ENCODE measurements around the gene CADPS2. TPM values are rescaled to one million over a fixed set of nuclear protein-coding genes. Genes with fewer than 3 reads are reported as not detected.

Gene CADPS2
- total and polyA plus RNA-seq, 9 donors = 4.4 to 11.3 (median 7.4) TPM

DNA sequence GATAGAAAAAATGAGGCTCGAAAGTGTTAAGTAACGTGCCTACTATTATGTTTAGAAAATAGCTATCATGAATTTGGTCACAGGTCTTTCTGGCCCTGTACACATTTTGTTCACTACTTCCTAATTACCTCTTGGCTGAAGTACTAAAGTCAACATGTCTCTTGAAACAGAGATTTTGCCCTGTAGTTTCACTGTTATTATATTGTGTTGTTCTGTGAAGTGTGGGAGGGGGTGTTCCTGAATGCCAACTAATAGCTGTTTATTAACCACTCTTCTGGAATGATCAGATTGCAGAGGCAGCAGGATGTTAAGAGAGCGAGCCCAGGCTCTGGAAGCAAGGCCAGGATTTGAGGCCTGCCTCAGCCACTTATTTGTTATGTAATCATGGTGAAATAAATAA lies 259.5 kb downstream of the CADPS2 start:
- H3K36me3 ChIP-seq (ENCODE audit: control insufficient read depth, insufficient read depth, low read length) = no peaks in the 10 kb centered on the region
- H3K9me3 ChIP-seq (replicated peaks; ENCODE audit: control insufficient read depth, low read depth, low read length) = no peaks in the 10 kb centered on the region
- H3K27me3 ChIP-seq (ENCODE audit: control insufficient read depth, insufficient read depth, low read length) = no peaks in the 10 kb centered on the region
- no peak for DNase-seq
- H3K4me1 ChIP-seq (ENCODE audit: control insufficient read depth, insufficient read depth, low read length) = no peaks in the 10 kb centered on the region
- no peak overlapping the region for H3K4me3 ChIP-seq (ENCODE audit: low read length)
- H3K27ac ChIP-seq (ENCODE audit: low read length) = no peak overlapping the region
- no CpG with 5 or more reads among the region's 3 CpGs for WGBS (ENCODE audit: insufficient coverage)

DNA sequence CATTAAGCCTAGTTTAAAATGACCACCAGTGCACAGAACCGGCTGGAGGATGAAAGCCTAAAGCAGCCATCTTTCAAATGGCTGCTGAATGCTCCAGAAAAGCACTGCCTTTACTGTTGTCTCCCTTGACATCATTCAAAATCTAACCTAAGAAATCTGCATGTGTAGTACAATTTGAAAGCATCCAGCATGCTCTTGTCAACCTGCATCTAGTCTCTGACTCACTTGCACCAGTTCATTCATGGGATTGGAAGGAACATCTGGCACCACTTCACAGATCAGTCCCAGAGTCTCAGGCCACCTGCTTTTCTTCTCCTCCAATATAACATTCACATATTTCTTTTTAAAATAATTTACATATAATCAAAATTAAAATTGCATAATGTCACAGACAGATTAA lies 263.6 kb downstream of the CADPS2 start:
- Histone ChIP-seq H3K4me3 (ENCODE audit: low read length) (no peak overlapping the region), H3K9me3 (replicated peaks; ENCODE audit: control insufficient read depth, low read depth, low read length) (no peaks in the 10 kb centered on the region), H3K27ac (ENCODE audit: low read length) (no peak overlapping the region), H3K36me3 (ENCODE audit: control insufficient read depth, insufficient read depth, low read length) (no peaks in the 10 kb centered on the region), H3K27me3 (ENCODE audit: control insufficient read depth, insufficient read depth, low read length) (no peaks in the 10 kb centered on the region), H3K4me1 (ENCODE audit: control insufficient read depth, insufficient read depth, low read length) (no peaks in the 10 kb centered on the region)
- DNase-seq = no peak
- WGBS (ENCODE audit: insufficient coverage) = no CpG with 5 or more reads among the region's 1 CpG

DNA sequence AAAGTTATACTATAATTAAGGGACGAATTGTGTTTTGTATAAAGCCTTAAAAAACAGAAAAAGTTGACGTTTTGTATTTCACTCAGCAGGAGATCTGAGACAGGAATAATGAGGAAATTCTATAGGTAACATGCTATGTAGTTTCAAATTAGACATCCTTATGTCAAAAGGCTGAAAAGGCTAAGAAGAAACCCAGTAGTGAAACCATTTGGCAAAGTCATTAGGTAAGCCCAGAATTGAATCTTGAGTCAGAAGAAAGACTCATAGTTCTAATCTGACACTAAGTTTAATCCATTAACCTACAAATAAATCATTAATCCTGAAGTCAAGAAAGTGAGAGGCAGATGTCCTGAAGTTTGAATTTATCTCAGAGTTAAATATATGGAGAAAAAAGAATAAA lies 266.6 kb downstream of the CADPS2 start:
- H3K4me1 ChIP-seq (ENCODE audit: control insufficient read depth, insufficient read depth, low read length) = no peaks in the 10 kb centered on the region
- no peak overlapping the region for H3K27ac ChIP-seq (ENCODE audit: low read length)
- H3K4me3 ChIP-seq (ENCODE audit: low read length) = no peak overlapping the region
- no peaks in the 10 kb centered on the region for H3K9me3 ChIP-seq (replicated peaks; ENCODE audit: control insufficient read depth, low read depth, low read length)
- no peak for DNase-seq
- no CpG with 5 or more reads among the region's 2 CpGs for WGBS (ENCODE audit: insufficient coverage)
- H3K36me3 ChIP-seq (ENCODE audit: control insufficient read depth, insufficient read depth, low read length) = no peaks in the 10 kb centered on the region
- no peaks in the 10 kb centered on the region for H3K27me3 ChIP-seq (ENCODE audit: control insufficient read depth, insufficient read depth, low read length)

DNA sequence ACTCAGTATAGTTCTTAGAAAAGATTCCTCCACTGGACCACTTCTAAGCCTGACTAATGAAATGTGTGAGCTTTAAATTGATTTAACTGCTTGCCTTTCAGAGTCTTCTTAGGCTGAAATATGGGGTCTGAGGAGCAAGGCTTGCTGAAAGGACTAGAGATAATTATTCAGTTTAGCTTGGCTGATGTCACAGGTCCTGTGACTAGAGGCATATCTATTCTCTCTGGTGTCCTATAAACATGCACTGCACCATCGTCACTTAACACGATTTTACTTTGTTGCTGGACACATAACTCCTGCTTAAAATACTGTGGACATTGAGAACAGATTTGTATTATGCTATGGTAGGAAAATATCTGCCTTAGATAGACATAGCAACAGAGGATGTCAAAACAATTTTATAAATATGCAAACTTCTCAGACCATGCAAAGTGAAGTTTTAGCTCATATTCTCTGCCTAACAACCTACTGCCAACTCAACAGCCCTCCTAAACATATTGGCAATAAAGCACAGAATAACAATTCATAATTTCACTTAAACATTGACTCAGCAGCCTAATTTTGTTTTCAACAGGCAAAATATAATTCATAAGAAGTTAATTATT lies 267.6 kb downstream of the CADPS2 start:
- no peak overlapping the region for H3K27ac ChIP-seq (ENCODE audit: low read length)
- no peak for DNase-seq
- H3K4me3 ChIP-seq (ENCODE audit: low read length) = no peak overlapping the region
- WGBS (ENCODE audit: insufficient coverage) = no CpG with 5 or more reads among the region's 2 CpGs
- H3K4me1 ChIP-seq (ENCODE audit: control insufficient read depth, insufficient read depth, low read length) = no peaks in the 10 kb centered on the region
- no peaks in the 10 kb centered on the region for H3K9me3 ChIP-seq (replicated peaks; ENCODE audit: control insufficient read depth, low read depth, low read length)
- H3K36me3 ChIP-seq (ENCODE audit: control insufficient read depth, insufficient read depth, low read length) = no peaks in the 10 kb centered on the region
- H3K27me3 ChIP-seq (ENCODE audit: control insufficient read depth, insufficient read depth, low read length) = no peaks in the 10 kb centered on the region

DNA sequence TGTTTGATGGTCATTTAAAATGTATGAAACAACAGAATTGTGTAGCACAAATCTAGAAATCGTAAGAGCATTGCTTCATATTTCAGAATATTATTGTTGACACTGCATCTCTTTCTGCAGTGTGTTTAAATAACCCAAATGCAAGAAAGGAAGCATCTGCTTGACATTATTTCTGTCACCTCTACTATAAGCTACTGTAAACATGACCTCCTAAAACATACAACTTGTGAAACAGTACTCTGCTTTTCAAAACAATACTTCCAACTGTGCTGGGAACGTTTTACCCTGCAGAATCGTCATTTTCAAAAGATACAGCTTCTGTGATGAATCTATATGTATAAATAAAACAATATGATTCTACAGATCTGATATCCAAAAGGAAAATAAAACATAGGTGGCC lies 269.3 kb downstream of the CADPS2 start:
- Histone ChIP-seq H3K27ac (ENCODE audit: low read length) (no peak overlapping the region), H3K36me3 (ENCODE audit: control insufficient read depth, insufficient read depth, low read length) (no peaks in the 10 kb centered on the region), H3K4me3 (ENCODE audit: low read length) (no peak overlapping the region), H3K9me3 (replicated peaks; ENCODE audit: control insufficient read depth, low read depth, low read length) (no peaks in the 10 kb centered on the region), H3K4me1 (ENCODE audit: control insufficient read depth, insufficient read depth, low read length) (no peaks in the 10 kb centered on the region), H3K27me3 (ENCODE audit: control insufficient read depth, insufficient read depth, low read length) (no peaks in the 10 kb centered on the region)
- no peak for DNase-seq
- no CpG with 5 or more reads among the region's 3 CpGs for WGBS (ENCODE audit: insufficient coverage)

DNA sequence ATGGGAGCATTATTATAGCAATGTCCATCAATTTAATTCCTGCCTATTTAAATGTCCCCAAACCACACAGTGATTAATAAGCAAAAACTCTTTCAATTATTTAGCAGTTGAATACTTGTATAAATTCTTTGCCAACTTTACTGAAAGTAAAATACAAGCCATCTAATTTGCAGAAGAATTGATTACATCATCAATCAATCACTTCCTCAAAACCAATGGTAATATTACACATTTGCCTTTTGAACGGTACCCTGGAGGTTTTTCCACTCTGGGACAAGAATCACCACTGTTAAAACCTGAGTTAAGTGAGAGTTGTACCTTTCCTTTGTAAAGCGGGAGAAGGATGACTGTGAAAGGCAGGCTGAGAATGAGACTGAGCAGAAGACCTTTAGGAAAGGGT lies 280.3 kb downstream of the CADPS2 start:
- no peaks in the 10 kb centered on the region for H3K9me3 ChIP-seq (replicated peaks; ENCODE audit: control insufficient read depth, low read depth, low read length)
- no CpG with 5 or more reads among the region's 2 CpGs for WGBS (ENCODE audit: insufficient coverage)
- H3K27ac ChIP-seq (ENCODE audit: low read length) = no peak overlapping the region
- H3K27me3 ChIP-seq (ENCODE audit: control insufficient read depth, insufficient read depth, low read length) = no peaks in the 10 kb centered on the region
- H3K4me3 ChIP-seq (ENCODE audit: low read length) = no peak overlapping the region
- H3K4me1 ChIP-seq (ENCODE audit: control insufficient read depth, insufficient read depth, low read length) = no peaks in the 10 kb centered on the region
- no peak for DNase-seq
- no peaks in the 10 kb centered on the region for H3K36me3 ChIP-seq (ENCODE audit: control insufficient read depth, insufficient read depth, low read length)

DNA sequence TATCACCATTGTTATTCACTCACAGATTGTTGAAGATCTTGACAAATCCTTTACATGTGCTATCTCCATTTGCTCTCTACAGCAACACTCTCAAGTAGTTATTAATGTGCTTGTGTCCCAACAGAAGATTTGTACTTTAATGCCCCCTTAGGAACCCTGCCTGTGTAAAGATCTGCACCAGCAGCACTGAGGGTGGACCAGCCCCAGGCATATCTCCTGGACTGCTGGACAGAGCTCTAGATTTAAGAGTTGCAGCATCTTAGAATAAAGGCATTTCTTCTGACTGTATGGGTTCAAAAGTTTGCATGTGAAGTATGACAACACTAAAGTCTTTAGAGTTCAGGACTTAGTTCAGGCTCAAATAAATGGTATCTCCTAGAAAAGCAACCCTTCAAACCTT lies 282.0 kb downstream of the CADPS2 start:
- Histone ChIP-seq H3K36me3 (ENCODE audit: control insufficient read depth, insufficient read depth, low read length) (no peaks in the 10 kb centered on the region), H3K27me3 (ENCODE audit: control insufficient read depth, insufficient read depth, low read length) (no peaks in the 10 kb centered on the region), H3K27ac (ENCODE audit: low read length) (no peak overlapping the region), H3K4me1 (ENCODE audit: control insufficient read depth, insufficient read depth, low read length) (no peaks in the 10 kb centered on the region), H3K4me3 (ENCODE audit: low read length) (no peak overlapping the region), H3K9me3 (replicated peaks; ENCODE audit: control insufficient read depth, low read depth, low read length) (no peaks in the 10 kb centered on the region)
- DNase-seq = no peak

DNA sequence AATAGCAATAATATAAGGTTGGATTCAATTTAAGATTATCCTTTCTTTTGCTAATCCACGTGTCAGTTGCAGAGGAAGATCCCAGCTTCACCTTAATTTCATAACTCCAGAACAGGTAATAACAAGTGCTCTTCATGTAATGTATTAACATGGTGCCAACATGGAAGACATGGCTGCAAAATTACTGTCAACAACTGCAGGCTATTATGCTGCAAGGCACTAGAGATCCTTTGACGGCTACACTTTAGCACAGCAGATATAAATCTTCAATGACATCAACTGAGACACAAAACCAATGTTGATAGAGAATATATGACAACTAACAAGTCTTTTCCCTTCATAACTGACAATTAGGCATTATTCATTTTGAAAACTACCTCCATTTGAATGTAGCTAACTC lies 283.5 kb downstream of the CADPS2 start:
- Histone ChIP-seq H3K27me3 (ENCODE audit: control insufficient read depth, insufficient read depth, low read length) (no peaks in the 10 kb centered on the region), H3K4me3 (ENCODE audit: low read length) (no peak overlapping the region), H3K27ac (ENCODE audit: low read length) (no peak overlapping the region), H3K4me1 (ENCODE audit: control insufficient read depth, insufficient read depth, low read length) (no peaks in the 10 kb centered on the region), H3K9me3 (replicated peaks; ENCODE audit: control insufficient read depth, low read depth, low read length) (no peaks in the 10 kb centered on the region), H3K36me3 (ENCODE audit: control insufficient read depth, insufficient read depth, low read length) (no peaks in the 10 kb centered on the region)
- no peak for DNase-seq
- WGBS (ENCODE audit: insufficient coverage) = no CpG with 5 or more reads among the region's 2 CpGs

DNA sequence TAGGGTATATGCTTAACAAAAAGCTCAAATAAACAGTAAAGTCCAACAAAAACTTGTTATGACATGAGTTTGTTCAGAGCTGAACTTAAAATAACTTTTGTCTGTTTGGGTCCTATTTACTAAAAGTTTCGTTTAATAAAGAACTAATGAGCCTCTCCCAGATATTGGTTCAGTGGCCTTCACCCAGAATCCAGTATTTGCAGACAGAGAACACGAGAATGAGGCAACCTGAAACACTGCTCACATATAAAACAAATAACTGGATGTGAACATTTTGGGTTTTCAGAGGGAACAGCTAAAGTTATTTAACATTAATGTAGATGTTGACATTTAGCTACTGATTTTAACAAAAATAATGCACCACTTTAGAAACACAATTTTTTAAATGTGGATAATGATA lies 285.6 kb downstream of the CADPS2 start:
- Histone ChIP-seq H3K27me3 (ENCODE audit: control insufficient read depth, insufficient read depth, low read length) (no peaks in the 10 kb centered on the region), H3K9me3 (replicated peaks; ENCODE audit: control insufficient read depth, low read depth, low read length) (no peaks in the 10 kb centered on the region), H3K36me3 (ENCODE audit: control insufficient read depth, insufficient read depth, low read length) (no peaks in the 10 kb centered on the region), H3K4me1 (ENCODE audit: control insufficient read depth, insufficient read depth, low read length) (no peaks in the 10 kb centered on the region), H3K27ac (ENCODE audit: low read length) (no peak overlapping the region), H3K4me3 (ENCODE audit: low read length) (no peak overlapping the region)
- no peak for DNase-seq
- no CpG with 5 or more reads among the region's 2 CpGs for WGBS (ENCODE audit: insufficient coverage)

DNA sequence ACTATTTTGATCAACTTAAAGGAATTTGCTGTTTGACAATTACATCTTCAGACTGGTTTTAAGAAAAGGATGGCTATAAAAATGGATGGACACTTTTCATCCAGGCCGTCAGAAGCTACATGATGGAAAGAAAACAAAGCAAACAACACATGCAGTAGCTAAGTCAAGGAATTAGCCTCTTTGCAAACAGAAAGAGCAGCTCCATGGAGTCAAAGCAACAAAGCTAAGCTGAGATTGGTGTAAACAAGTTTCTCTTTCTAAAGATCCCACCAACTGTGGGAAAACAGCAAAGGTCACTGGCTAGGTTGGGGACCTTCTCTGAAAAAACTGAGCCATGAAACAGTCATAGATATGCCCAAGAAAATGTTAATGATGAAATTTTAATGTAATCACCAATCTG lies 286.2 kb downstream of the CADPS2 start:
- Histone ChIP-seq H3K27ac (ENCODE audit: low read length) (no peak overlapping the region), H3K36me3 (ENCODE audit: control insufficient read depth, insufficient read depth, low read length) (no peaks in the 10 kb centered on the region), H3K4me1 (ENCODE audit: control insufficient read depth, insufficient read depth, low read length) (no peaks in the 10 kb centered on the region), H3K4me3 (ENCODE audit: low read length) (no peak overlapping the region), H3K9me3 (replicated peaks; ENCODE audit: control insufficient read depth, low read depth, low read length) (no peaks in the 10 kb centered on the region), H3K27me3 (ENCODE audit: control insufficient read depth, insufficient read depth, low read length) (no peaks in the 10 kb centered on the region)
- WGBS (ENCODE audit: insufficient coverage) = 60% methylated on average over 1 of the region's 1 CpG
- DNase-seq = no peak

DNA sequence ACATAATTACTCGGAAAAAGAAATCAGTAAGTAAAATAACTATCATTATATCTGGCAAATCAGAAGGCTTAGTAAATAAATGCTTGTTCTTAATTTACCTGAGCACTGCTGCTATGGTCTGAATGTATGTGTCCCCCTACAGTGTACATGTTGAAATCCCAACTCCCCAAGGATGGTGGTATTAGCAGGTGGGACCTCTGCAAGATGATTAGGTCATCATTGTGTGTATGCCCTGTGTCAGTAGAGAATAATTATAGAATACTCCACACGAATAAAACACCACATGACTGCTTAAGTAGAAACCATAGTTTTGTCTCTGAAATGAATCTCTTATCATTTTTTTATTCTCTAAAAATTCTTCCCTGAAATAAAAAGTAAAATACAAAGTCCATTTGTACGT lies 289.0 kb downstream of the CADPS2 start:
- Histone ChIP-seq H3K4me1 (ENCODE audit: control insufficient read depth, insufficient read depth, low read length) (no peaks in the 10 kb centered on the region), H3K27me3 (ENCODE audit: control insufficient read depth, insufficient read depth, low read length) (no peaks in the 10 kb centered on the region), H3K27ac (ENCODE audit: low read length) (no peak overlapping the region), H3K9me3 (replicated peaks; ENCODE audit: control insufficient read depth, low read depth, low read length) (no peaks in the 10 kb centered on the region), H3K4me3 (ENCODE audit: low read length) (no peak overlapping the region), H3K36me3 (ENCODE audit: control insufficient read depth, insufficient read depth, low read length) (no peaks in the 10 kb centered on the region)
- no CpG with 5 or more reads among the region's 3 CpGs for WGBS (ENCODE audit: insufficient coverage)
- DNase-seq = no peak
